Neutrophil (primary cell): ENCODE data around the gene NECTIN4.
A peak's percentile ranks its signal among the peaks of the same experiment; 100 is the strongest.
"Not testable (repeated sequence)": the region's sequence is repeated elsewhere in the genome, so short reads cannot be mapped to it uniquely, and the experiment has no call there.

Experiments used
- H3K27ac ChIP-seq: fragments of 200-600 bp; sonication (generic); 2 replicates; pipeline ENCODE4 v1.5.1; 2016; ENCODE audit warnings: mild to moderate bottlenecking, moderate library complexity
- H3K27me3 ChIP-seq: fragments of 200-600 bp; sonication (generic); 2 replicates; pipeline ENCODE4 v1.6.0; 2016; ENCODE audit warnings: mild to moderate bottlenecking
- H3K36me3 ChIP-seq: fragments of 200-600 bp; sonication (generic); 2 replicates; pipeline ENCODE4 v1.5.1; 2017
- H3K4me1 ChIP-seq, 2 experiments: fragments of 200-600 bp in 1 of 2; sonication (generic) in 1 of 2; 1 replicate in 1 of 2; 2 replicates in 1 of 2; pipeline versions ENCODE4 v1.5.1 to v1.6.1; 2013 to 2016; ENCODE audit warnings: low read depth in 1 of 2, low read length in 1 of 2, mild to moderate bottlenecking in 1 of 2, moderate library complexity in 1 of 2; ENCODE audit not compliant: control insufficient read depth in 1 of 2, insufficient read depth in 1 of 2
- H3K4me3 ChIP-seq, 2 experiments: fragments of 200-600 bp in 1 of 2; sonication (generic) in 1 of 2; 1 replicate in 1 of 2; 2 replicates in 1 of 2; pipeline ENCODE4 v1.5.1; 2013 to 2016; ENCODE audit warnings: low read depth in 1 of 2, low read length in 1 of 2, mild to moderate bottlenecking in 1 of 2, moderate library complexity in 1 of 2
- H3K9me3 ChIP-seq: fragments of 200-600 bp; sonication (generic); 2 replicates; pipeline ENCODE4 v1.5.1; 2016
- CTCF ChIP-seq: fragments of 200-600 bp; sonication (generic); IDR thresholded peaks from 2 replicates; pipeline ENCODE4 v1.5.1; 2016; ENCODE audit warnings: antibody characterized with exemption

NECTIN4 gene

GRCh38 chr1:161121834-161122233 is 32.5 kb upstream of the NECTIN4 start:
- Histone ChIP-seq H3K36me3 (peaks cover 74% of the 10 kb centered on the region), H3K4me3 (peak overlapping the region in 1 of 2 experiments; percentile 18), H3K9me3 (no peaks in the 10 kb centered on the region), H3K4me1 (peaks cover 48 to 52% of the 10 kb centered on the region in 2 experiments), H3K27me3 (no peaks in the 10 kb centered on the region), H3K27ac (peak overlapping the region; percentile 91)
- TF ChIP-seq CTCF, result no peak

- H3K27me3 ChIP-seq, result no peaks in the 10 kb centered on the region
- peaks cover 68% of the 10 kb centered on the region for H3K36me3 ChIP-seq
- H3K27ac ChIP-seq, result peak overlapping the region; percentile 91
- no peak for TF ChIP-seq CTCF
- H3K9me3 ChIP-seq, result no peaks in the 10 kb centered on the region
- peaks cover 50 to 54% of the 10 kb centered on the region in 2 experiments for H3K4me1 ChIP-seq
- peak overlapping the region in 1 of 2 experiments; percentile 18 for H3K4me3 ChIP-seq
Observed at GRCh38 chr1:161121042-161121650, 31.8 kb upstream of the NECTIN4 start.

GRCh38 chr1:161119092-161119903 is 29.9 kb upstream of the NECTIN4 start:
- Histone ChIP-seq H3K4me3 (peak overlapping the region; percentile 86 to 95), H3K36me3 (peaks cover 50% of the 10 kb centered on the region)

GRCh38 chr1:161117759-161118581 is 28.6 kb upstream of the NECTIN4 start, which contains the start of the genes NIT1 and PFDN2:
Gene NIT1 (plus strand): TSS chr1:161118105. CDS start chr1:161118177, 72 bp downstream.
Gene PFDN2 (minus strand): TSS chr1:161118037. CDS start chr1:161118026, 11 bp downstream.
- H3K27me3 ChIP-seq, result no peaks in the 10 kb centered on the region
- peaks cover 37% of the 10 kb centered on the region for H3K36me3 ChIP-seq
- TF ChIP-seq CTCF, result peak; percentile 53
- peaks cover 50 to 54% of the 10 kb centered on the region in 2 experiments for H3K4me1 ChIP-seq
- H3K27ac ChIP-seq, result peak within 1 kb of the TSS; percentile 91
- H3K9me3 ChIP-seq, result no peaks in the 10 kb centered on the region
- peak within 1 kb of the TSS; percentile 86 to 95 for H3K4me3 ChIP-seq

More at GRCh38 chr1:161119092-161119903, 29.9 kb upstream of the NECTIN4 start:
- Histone ChIP-seq H3K9me3 (no peaks in the 10 kb centered on the region), H3K27ac (peak overlapping the region; percentile 91), H3K27me3 (no peaks in the 10 kb centered on the region), H3K4me1 (peaks cover 50 to 54% of the 10 kb centered on the region in 2 experiments)
- TF ChIP-seq CTCF, result peak; percentile 42

- peaks cover 20% of the 10 kb centered on the region for H3K36me3 ChIP-seq
- not testable (repeated sequence) for H3K27ac ChIP-seq, H3K27me3 ChIP-seq, H3K4me3 ChIP-seq, H3K9me3 ChIP-seq
- H3K4me1 ChIP-seq, result peaks cover 43 to 48% of the 10 kb centered on the region in 2 experiments
Observed at GRCh38 chr1:161115961-161116360, 26.6 kb upstream of the NECTIN4 start.
